LHCN-M2 (cell line): ENCODE measurements around the gene TULP4. TPM values are rescaled to one million over a fixed set of nuclear protein-coding genes. Genes with fewer than 3 reads are reported as not detected.
"Not testable (repeated sequence)": the region's sequence is repeated elsewhere in the genome, so short reads cannot be mapped to it uniquely, and the experiment has no call there.

ENCODE experiments used
- DNase-seq: peaks from one replicate; pipeline ENCODE4 v3.0.0-alpha.2; 2012; ENCODE audit warnings: low read depth
- total RNA-seq: library from RNA; depleted of rRNA; stranded (reverse); fragments of >200 nt; gene quantifications from 2 replicates; pipeline ENCODE4 v1.2.3, GENCODE V29; 2014

The TULP4 gene
- total RNA-seq, 1 experiment from 2014 or later = 95.8 TPM

GRCh38 chr6:158293122-158293521 is 19.1 kb upstream of the TULP4 start:
- DNase-seq = no peak

GRCh38 chr6:158295976-158296853 is 16.1 kb upstream of the TULP4 start:
- not testable (repeated sequence) for DNase-seq

- not testable (repeated sequence) for DNase-seq
These were observed 15.4 kb upstream of the TULP4 start for GRCh38 chr6:158296854-158297324.

GRCh38 chr6:158297657-158298056 is 14.6 kb upstream of the TULP4 start:
- not testable (repeated sequence) for DNase-seq

- peak; percentile 42 for DNase-seq
These were observed 11.7 kb upstream of the TULP4 start for GRCh38 chr6:158300306-158301143.

GRCh38 chr6:158301561-158301960 is 10.7 kb upstream of the TULP4 start:
- DNase-seq = not testable (repeated sequence)

- not testable (repeated sequence) for DNase-seq
These were observed 10.0 kb upstream of the TULP4 start for GRCh38 chr6:158302195-158302796.

- no peak for DNase-seq
These were observed 9.0 kb upstream of the TULP4 start for GRCh38 chr6:158303210-158303731.

GRCh38 chr6:158304254-158304653 is 8.0 kb upstream of the TULP4 start:
- DNase-seq = no peak

- no peak for DNase-seq
These were observed 2.5 kb upstream of the TULP4 start for GRCh38 chr6:158309814-158310213.

- peak; percentile 86 for DNase-seq
These were observed 1.1 kb upstream of the TULP4 start for GRCh38 chr6:158311193-158311592.

GRCh38 chr6:158311626-158312025 is 639 bp upstream of the TULP4 start:
- DNase-seq = no peak

- DNase-seq = peak; percentile 29
These were observed 570 bp downstream of the TULP4 start for GRCh38 chr6:158312672-158313397.

GRCh38 chr6:158313989-158314388 is 1.7 kb downstream of the TULP4 start:
- DNase-seq = no peak

- DNase-seq = no peak
These were observed 2.5 kb downstream of the TULP4 start for GRCh38 chr6:158314737-158315136.

- DNase-seq = no peak
These were observed 3.8 kb downstream of the TULP4 start for GRCh38 chr6:158316022-158316421.

GRCh38 chr6:158321960-158322359 is 9.7 kb downstream of the TULP4 start:
- DNase-seq = peak; percentile 80

GRCh38 chr6:158322400-158322723 is 10.1 kb downstream of the TULP4 start:
- DNase-seq = no peak

GRCh38 chr6:158322724-158323560 is 10.7 kb downstream of the TULP4 start:
- peak; percentile 29 for DNase-seq

GRCh38 chr6:158323561-158323958 is 11.3 kb downstream of the TULP4 start:
- no peak for DNase-seq
